Activated T-helper 9 cell treated with anti-CD3 and anti-CD28 coated beads, Interleukin-2, amount 50 U/mL, for 16 hours (primary cell): ENCODE measurements around the gene UPK2.
"Not testable (repeated sequence)": the region's sequence is repeated elsewhere in the genome, so short reads cannot be mapped to it uniquely, and the experiment has no call there.

Experiments
- DNase-seq: peaks from one replicate; pipeline ENCODE4 v3.0.0-alpha.2; 2020; ENCODE audit warnings: low read depth

The UPK2 gene

GRCh38 chr11:118938491-118939403 lies 17.4 kb upstream of the UPK2 start:
- DNase-seq, result no peak

DNA sequence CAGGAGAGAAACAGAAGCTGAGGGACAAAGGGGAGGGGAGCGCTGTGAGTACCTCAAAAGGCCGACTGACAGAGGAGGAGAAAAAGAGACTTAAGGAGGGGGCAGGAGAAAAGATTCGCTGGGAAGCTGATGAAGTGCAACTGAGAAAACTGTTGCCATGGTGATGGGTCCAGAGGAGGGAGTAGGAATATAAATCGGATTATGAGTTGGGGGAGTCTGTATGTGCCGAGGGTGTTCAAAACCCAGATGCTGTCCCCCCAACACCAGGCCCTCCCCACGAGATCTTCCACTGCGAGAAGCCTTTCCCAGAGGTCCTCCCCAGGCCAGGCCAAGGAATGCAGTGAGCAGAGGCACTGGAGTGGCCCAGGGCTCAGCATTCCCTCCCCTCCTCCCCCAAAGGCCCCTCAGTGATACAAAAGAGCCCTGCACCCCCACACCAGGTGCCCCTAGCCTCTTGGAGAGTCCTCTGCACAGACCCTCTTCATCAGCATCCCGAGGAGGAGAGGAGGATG lies 16.6 kb upstream of the UPK2 start:
- no peak for DNase-seq

DNA sequence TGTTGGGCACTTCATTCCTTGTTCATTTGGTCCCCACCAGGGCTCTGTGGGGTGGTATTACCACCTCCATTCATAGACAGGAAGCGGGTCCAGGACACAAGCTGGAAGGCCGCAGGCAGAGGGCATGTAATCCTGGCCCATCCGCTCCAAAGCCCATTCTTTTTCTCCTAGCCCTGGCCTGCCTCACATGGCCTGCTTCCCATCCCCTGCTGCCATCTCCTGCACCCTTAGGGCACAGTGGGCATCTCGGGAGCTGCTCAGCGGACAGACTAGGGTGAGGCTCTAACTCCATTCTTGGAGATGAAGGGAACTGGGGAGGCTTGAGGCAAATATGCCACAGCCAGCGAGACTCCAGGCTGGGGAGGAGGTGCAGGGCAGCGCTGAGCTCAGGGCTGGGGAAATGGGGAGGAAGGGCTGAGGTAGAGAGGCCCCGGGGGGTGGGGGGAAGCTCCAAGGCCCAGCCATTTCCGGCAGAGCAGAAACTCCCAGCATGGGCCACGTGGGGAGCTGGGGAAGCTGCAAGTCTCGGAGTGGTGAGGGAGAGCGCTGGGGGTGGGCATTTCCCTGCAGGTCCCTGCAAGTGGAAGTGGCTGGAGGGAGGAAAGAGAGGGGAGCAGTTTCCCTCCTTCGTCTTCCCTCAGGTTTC lies 16.0 kb upstream of the UPK2 start:
- no peak for DNase-seq

- no peak for DNase-seq
Observed at GRCh38 chr11:118947091-118947490, 9.0 kb upstream of the UPK2 start.

DNA sequence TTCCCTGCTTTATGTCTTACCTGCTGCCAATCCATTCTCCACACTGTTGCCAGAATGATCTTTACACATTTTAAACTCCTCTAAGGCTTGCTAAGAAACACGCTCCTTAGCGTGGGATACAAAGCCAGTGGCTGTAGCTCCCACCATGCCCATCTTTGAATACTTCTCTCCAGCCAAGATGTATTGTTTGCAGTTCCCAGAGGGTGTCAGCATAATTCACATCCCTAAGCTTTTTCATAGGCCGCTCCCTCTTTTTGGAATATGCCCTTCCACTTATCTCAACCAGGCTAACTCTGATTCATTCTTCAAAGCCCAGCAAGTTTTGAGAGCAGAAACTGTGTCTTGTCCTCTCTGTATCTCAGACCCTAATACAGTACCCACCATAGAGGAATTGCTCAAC lies 8.1 kb upstream of the UPK2 start:
- DNase-seq, result no peak

- DNase-seq, result no peak
Observed at GRCh38 chr11:118953265-118953664, 2.8 kb upstream of the UPK2 start.

DNA sequence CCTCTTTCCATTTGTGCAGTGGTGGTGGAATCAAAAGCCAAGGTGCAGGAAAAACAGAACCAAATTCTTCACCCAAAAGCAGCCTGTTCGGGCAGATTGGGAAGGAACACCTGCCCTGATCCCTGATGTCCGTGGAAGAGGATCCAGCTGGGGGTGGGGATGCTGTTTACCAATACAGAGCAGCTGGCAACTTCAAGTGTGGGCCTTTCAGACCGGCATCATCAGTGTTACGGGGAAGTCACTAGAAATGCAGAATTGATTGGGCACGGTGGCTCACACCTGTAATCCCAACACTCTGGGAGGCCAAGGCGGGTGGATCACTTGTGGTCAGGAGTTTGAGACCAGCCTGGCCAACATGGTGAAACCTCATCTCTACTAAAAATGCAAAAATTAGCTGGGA lies 2.1 kb upstream of the UPK2 start:
- DNase-seq, result not testable (repeated sequence)

- no peak for DNase-seq
Observed at GRCh38 chr11:118956847-118957469, 860 bp downstream of the UPK2 start.

- no peak for DNase-seq
Observed at GRCh38 chr11:118957549-118957948, 1.5 kb downstream of the UPK2 start.

DNA sequence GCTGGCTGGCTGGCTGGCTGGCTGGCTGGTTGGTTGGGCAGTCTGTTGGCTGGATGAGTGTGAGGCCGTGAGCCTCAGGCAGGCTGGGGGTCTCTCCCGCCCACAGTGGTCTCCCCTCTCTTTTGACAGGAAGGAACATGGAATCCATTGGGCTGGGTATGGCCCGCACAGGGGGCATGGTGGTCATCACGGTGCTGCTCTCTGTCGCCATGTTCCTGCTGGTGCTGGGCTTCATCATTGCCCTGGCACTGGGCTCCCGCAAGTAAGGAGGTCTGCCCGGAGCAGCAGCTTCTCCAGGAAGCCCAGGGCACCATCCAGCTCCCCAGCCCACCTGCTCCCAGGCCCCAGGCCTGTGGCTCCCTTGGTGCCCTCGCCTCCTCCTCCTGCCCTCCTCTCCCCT lies 1.9 kb downstream of the UPK2 start:
- no peak for DNase-seq

DNA sequence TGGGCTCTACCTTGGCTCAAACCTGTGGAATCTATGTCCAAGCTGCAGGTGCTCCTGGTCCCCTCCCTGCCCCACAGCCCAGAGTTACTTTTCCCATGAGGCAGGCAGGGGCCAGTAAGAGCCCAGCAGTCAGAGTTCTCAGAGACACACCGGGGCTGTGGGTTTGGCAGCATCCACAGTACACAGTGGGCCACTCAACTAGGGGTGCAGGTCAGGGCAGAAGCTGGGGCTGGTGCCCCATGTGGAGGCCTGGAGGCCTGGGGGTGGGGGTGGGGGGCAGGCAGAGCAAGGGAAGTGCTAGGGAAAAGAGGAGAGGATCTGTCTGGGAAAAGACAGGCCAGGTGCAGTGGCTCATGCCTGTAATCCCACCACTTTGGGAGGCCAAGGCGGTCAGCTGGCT lies 2.5 kb downstream of the UPK2 start:
- DNase-seq, result no peak

DNA sequence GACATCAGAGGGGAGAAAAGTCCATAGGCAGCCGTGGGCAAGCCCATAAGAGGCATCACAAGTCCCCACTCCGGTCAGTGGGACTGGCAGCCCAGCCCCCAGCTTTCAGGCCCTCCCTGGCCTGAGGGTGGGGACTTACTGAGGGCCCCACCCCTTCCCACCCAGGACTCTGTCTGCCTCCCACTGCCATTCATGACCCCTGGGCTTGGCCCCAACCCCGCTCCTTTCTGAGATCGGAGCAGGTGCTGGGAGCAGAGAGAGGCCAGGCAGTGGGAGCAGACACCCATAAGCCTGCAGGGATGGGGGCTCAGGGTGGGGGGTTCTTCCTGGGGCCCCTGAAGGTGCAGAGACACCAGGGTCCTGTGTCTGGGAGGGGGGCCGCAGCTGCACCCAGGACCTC lies 5.1 kb downstream of the UPK2 start:
- DNase-seq, result no peak

DNA sequence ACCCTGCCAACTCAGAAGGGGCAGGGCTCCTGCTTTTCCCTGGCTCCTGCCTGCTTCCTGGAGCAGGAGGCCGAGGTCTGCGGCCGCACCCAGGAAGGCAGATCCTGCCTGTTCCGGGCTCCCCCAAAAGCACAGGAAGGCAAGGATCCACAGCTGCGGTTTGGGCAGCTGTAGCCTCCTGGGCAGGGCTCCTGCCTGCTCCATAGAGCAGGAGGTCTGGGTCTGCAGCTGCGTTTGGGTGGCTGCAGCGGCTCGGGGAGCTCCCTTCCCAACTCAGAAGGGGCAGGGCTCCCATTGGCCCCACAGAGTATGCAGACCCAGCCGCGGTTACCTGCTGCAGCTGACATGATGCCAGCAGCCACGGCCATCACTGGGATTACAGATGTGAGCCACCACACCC lies 5.5 kb downstream of the UPK2 start:
- no peak for DNase-seq

GRCh38 chr11:118969508-118969907 lies 13.4 kb downstream of the UPK2 start:
- DNase-seq, result not testable (repeated sequence)

DNA sequence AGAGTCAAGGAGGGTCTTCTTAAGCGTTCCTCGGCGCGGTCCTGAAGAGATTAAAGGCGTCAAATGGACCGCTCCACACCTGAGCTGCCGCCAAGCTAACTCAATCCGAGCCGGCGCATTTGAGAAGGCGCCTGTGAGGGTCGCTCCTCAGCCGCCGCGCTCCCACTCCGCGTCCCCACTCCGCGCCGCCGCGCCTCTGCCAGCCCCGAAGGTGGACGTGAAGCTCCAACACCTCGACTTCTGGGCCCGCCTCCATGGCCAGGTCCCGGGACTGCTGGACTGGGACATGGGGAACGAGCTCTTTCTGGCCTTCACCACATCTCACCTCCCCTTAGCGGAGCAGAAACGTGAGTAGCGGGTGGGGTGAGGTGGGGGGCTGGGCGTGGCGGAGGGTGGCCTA lies 15.5 kb downstream of the UPK2 start, which contains the start of gene FOXR1:
Gene FOXR1 (plus strand): TSS at position 116 of the 400 bp plus-strand sequence. CDS start 171 bp downstream, at position 287.
- no peak for DNase-seq

GRCh38 chr11:118973985-118974384 lies 17.9 kb downstream of the UPK2 start:
- DNase-seq, result no peak

DNA sequence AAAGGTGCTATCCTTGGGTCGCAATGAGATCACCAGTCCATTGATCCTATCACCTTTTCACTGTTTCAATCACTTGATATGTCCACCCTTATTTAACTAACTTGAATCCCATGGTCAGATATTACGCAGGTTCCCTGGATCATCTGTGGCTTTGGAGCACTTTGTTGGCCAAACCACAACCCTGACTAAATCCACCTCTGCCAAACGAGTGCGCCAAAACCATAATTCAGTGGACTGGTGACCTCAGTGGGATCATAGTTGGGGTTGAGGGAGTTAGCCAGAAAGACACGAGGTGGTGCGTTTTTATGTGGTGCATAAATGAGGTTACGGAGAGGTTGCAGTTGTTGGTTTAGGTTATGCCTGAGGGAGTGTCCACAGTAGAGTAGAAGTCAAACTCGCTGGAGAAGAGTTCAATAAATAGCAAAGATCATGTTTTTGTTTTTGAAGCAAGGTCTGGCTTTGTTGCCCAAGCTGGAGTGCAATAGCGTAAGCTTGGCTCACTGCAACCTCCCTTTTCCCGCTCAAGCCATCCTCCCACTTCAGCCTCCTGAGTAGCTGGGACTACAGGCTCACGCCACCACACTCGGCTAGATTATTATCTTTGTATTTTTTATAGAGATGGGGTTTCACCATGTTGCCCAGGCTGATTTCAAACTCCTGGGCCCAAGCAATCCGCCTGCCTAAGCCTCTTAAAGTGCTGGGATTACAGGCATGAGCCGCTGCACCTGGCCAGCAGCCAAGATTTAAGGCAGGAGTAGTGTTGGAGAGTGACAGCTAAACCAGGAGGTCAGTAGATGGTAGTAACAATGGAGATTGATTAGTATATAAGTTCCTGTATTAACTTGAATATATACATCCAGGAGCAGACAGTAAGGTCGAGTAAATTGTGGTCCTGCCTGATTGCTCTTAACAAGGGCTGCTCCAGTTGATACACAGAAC lies 19.9 kb downstream of the UPK2 start:
- no peak for DNase-seq

GRCh38 chr11:118979434-118979833 lies 23.3 kb downstream of the UPK2 start:
- DNase-seq, result no peak

GRCh38 chr11:118980191-118980881 lies 24.2 kb downstream of the UPK2 start:
- DNase-seq, result no peak

GRCh38 chr11:118984337-118984736 lies 28.2 kb downstream of the UPK2 start:
- DNase-seq, result not testable (repeated sequence)

DNA sequence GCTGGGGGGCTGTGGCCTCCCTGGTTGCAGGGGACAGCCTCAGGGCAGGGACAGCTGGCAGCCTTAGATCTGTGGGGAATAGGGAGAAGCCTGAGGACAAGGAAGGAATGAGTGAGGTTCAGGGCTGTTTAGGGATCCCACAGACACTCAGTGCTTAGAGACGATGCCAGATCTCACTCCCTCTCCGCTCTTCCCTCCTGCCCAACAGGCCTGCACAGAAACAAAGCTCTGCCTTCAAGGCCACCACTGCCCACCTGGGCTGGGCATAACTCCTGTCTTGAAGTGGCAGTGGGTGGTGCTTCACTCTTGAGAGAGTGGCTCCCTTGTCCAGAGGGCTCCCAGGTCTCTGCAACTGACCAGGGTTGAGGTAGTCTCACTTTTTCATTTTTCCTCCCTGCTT lies 28.7 kb downstream of the UPK2 start:
- DNase-seq, result no peak
